Fibroblast of villous mesenchyme (primary cell): ENCODE measurements around the gene PDZD7. TPM values are rescaled to one million over a fixed set of nuclear protein-coding genes. Genes with fewer than 3 reads are reported as not detected.

Source experiments
- DNase-seq: peaks from one replicate; pipeline ENCODE4 v3.0.0-alpha.2; 2010; ENCODE audit warnings: low read depth
- H3K4me3 ChIP-seq: 2 replicates; pipeline ENCODE4 v1.5.1; 2011; ENCODE audit warnings: low read depth, mild to moderate bottlenecking, low read length
- CTCF ChIP-seq: IDR thresholded peaks from 2 replicates; pipeline ENCODE4 v1.5.1; 2012; ENCODE audit warnings: low read depth, mild to moderate bottlenecking, low read length; ENCODE audit not compliant: insufficient read depth
- total RNA-seq: library from RNA; depleted of rRNA; stranded (reverse); fragments of >200 nt; gene quantifications from 2 replicates; pipeline ENCODE4 v1.2.3, GENCODE V29; 2012

PDZD7 gene
- total RNA-seq, 1 donor: 1.7 TPM

- no peak for DNase-seq
- H3K4me3 ChIP-seq: no peak overlapping the region
- TF ChIP-seq CTCF: no peak
Measured at GRCh38 chr10:101018118-101018599, 12.8 kb downstream of the PDZD7 start.

- TF ChIP-seq CTCF: no peak
- no peak overlapping the region for H3K4me3 ChIP-seq
- no peak for DNase-seq
Measured at GRCh38 chr10:101016814-101017213, 14.1 kb downstream of the PDZD7 start.

- no peak for DNase-seq
- H3K4me3 ChIP-seq: no peak overlapping the region
- TF ChIP-seq CTCF: no peak
Measured at GRCh38 chr10:101015582-101015973, 15.4 kb downstream of the PDZD7 start.

- DNase-seq: peak; percentile 71
- no peak overlapping the region for H3K4me3 ChIP-seq
- TF ChIP-seq CTCF: no peak
Measured at GRCh38 chr10:101014966-101015581, 15.9 kb downstream of the PDZD7 start.

GRCh38 chr10:101014230-101014884, 16.6 kb downstream of the PDZD7 start:
- peak; percentile 67 for DNase-seq
- TF ChIP-seq CTCF: peak; percentile 96
- H3K4me3 ChIP-seq: no peak overlapping the region

GRCh38 chr10:101013365-101013825, 17.5 kb downstream of the PDZD7 start:
- TF ChIP-seq CTCF: no peak
- no peak overlapping the region for H3K4me3 ChIP-seq

More at GRCh38 chr10:101013365-101013825, 17.5 kb downstream of the PDZD7 start:
- no peak for DNase-seq
